GM12892 (cell line): ENCODE data around the gene ARL15.

ENCODE experiments used
- POLR2A ChIP-seq: IDR thresholded peaks from 2 replicates; pipeline ENCODE4 v1.6.1; 2011; ENCODE audit warnings: low read depth, low read length, control low read depth
- POLR2AphosphoS5 ChIP-seq: IDR thresholded peaks from 2 replicates; pipeline ENCODE4 v1.6.1; 2011; ENCODE audit warnings: low read depth, low read length, control low read depth

DNA sequence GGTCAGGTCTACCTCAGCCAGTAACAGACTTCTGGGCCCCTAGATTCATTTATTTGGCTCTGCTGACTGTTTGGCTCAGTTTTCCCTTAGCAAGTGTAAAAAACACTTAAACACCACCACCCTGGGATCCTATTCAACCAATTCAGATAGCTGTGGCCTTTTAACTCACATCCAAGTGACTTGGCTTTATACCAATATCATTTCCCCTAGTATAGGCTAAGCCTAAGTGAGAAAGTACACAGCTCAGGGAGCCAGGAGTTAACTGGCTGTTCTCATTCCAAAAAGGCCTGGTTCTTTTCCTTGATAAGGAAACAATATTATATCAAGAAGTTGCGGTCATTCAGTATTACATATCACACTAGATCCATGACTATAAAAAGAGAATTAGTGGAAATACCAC, 163.5 kb downstream of the ARL15 start:
- TF ChIP-seq POLR2A (no peak), POLR2AphosphoS5 (no peak)
